Cardiac muscle cell (in vitro differentiated cells and primary cell): ENCODE results near the gene TOMM6. TPM values are rescaled to one million over a fixed set of nuclear protein-coding genes. Genes with fewer than 3 reads are reported as not detected.

Source experiments
- DNase-seq, 2 donors: peaks; one replicate each; pipeline versions ENCODE4 v3.0.0 to v3.0.0-alpha.2; 2010 to 2017; ENCODE audit warnings: low read depth in 1 of 2, low spot score in 1 of 2
- H3K27ac ChIP-seq: fragments of 200-600 bp; sonication (generic); 2 replicates; pipeline ENCODE4 v1.5.1; 2016
- H3K27me3 ChIP-seq: fragments of 200-600 bp; sonication (generic); 2 replicates; pipeline ENCODE4 v1.6.0; 2016; ENCODE audit warnings: control low read depth
- H3K36me3 ChIP-seq: fragments of 200-600 bp; sonication (generic); 2 replicates; pipeline ENCODE4 v1.5.1; 2016; ENCODE audit warnings: control low read depth
- H3K4me1 ChIP-seq: fragments of 200-600 bp; sonication (generic); 2 replicates; pipeline ENCODE4 v1.8.1; 2017; ENCODE audit warnings: low read depth, mild to moderate bottlenecking, mixed run types
- H3K4me3 ChIP-seq: fragments of 200-600 bp; sonication (generic); 2 replicates; pipeline ENCODE4 v1.5.1; 2016; ENCODE audit warnings: mild to moderate bottlenecking
- H3K9me3 ChIP-seq: fragments of 200-600 bp; sonication (generic); 2 replicates; pipeline ENCODE4 v1.5.1; 2017; ENCODE audit warnings: low read depth, mild to moderate bottlenecking, control low read depth
- polyA plus RNA-seq: library from polyadenylated mRNA; unstranded; fragments of >200 nt; fragmentation: Nextera tagmentation; extraction: Ambion mirVana; gene quantifications from 2 replicates; pipeline ENCODE4 v1.2.1, GENCODE V29; 2016
- total RNA-seq: library from RNA; depleted of rRNA; stranded (reverse); fragments of >200 nt; gene quantifications from 2 replicates; pipeline ENCODE4 v1.2.3, GENCODE V29; 2016
- TF ChIP-seq, protein P1 (sequence below): IDR thresholded peaks from 2 replicates; pipeline ENCODE4 v1.5.1; 2012; ENCODE audit warnings: low read depth, mild to moderate bottlenecking, low read length

The TOMM6 gene
- total and polyA plus RNA-seq, 2 experiments from 2014 or later, result 113 to 232 TPM

DNA sequence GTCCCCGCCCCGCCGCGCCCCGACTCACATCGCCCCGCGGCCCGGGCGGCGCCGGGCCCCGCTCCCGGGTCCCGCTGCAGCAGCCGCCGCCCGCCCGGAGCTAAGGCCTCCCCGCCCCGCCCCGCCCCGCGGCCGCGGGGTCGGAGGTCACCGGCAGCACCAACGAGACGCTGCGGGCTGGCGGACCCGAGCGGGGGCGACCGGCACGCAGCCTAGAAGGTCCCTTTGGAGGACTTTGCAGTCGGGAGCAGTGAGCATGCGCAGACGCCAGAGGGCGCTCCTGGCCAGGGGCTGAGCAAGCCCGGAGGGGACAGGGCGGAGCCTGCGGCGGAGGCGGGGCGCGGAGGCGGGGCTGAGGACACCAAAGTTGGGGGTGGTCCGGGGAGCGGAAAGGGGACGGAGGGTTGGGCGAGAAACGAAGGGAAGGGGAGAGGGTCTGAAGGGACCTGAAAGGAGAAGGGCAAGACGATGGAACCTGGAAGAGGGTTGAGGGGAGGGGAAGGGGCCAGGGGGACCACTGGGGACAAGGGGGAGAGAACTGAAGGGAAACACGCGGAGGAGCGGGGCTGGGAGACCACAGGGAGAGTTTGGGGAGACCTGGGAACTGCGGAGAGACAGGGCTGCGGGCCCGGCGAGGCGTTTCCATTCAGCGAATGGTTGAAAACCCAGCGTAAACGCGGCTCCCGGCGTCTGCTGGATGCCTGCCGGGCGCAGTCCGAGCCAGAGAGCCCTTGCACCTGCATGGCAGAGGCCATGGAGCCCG is 7.5 kb upstream of the TOMM6 start, which contains the start of gene FRS3:
Gene FRS3, minus strand, starts transcription at position 113 of the 763 bp plus-strand sequence. CDS start 2,913 bp downstream, outside the sequence.
- H3K4me1 ChIP-seq, result peaks cover 15% of the 10 kb centered on the region
- peak within 1 kb of the TSS; percentile 75 for H3K27ac ChIP-seq
- H3K36me3 ChIP-seq, result peaks cover 5% of the 10 kb centered on the region
- no peaks in the 10 kb centered on the region for H3K27me3 ChIP-seq
- peak; percentile 97 for DNase-seq
- no peaks in the 10 kb centered on the region for H3K9me3 ChIP-seq
- TF ChIP-seq, protein P1, sequence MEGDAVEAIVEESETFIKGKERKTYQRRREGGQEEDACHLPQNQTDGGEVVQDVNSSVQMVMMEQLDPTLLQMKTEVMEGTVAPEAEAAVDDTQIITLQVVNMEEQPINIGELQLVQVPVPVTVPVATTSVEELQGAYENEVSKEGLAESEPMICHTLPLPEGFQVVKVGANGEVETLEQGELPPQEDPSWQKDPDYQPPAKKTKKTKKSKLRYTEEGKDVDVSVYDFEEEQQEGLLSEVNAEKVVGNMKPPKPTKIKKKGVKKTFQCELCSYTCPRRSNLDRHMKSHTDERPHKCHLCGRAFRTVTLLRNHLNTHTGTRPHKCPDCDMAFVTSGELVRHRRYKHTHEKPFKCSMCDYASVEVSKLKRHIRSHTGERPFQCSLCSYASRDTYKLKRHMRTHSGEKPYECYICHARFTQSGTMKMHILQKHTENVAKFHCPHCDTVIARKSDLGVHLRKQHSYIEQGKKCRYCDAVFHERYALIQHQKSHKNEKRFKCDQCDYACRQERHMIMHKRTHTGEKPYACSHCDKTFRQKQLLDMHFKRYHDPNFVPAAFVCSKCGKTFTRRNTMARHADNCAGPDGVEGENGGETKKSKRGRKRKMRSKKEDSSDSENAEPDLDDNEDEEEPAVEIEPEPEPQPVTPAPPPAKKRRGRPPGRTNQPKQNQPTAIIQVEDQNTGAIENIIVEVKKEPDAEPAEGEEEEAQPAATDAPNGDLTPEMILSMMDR, result peak; percentile 87
- H3K4me3 ChIP-seq, result peak within 1 kb of the TSS; percentile 68

DNA sequence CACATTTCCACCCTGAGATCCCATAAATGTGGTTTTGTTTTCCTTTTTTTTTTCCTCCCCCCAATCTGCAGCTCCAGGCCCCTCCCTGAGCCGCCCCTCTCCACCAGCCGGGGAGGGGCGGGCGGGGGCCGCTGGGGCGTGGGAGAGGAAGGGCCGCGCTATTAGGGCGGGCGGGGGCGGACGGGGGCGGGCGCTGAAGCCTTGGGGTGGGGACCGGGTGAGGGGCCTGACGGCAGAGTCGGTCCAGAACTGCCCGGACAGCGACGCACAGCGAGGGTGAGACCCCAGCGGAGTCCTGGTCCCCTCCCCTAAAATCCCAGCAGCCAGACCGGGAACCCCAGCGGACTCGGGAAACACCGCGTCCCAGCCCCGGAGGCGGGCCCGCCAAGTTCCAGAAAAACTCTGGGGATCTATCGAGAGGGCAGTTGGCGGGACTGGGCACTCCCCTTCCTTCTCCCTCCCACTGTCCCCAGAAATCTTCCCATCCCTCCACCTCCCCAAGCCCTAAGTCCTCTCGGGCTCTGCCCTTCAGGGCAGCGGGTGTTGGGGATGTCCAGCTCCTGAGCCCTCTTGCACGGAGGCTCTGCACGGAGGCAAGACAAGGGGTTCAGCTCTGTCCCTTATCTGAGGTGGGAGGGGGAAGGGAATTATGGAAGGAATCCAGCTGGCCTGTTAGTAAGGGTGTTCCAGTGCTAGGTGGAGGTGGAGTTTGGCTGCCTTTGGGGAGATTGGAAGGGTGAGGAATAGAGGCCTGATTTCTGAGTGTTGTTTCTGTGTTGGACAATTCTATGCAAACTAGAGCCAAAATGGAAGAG is 6.7 kb upstream of the TOMM6 start, which contains the start of gene PRICKLE4:
Gene PRICKLE4, plus strand, starts transcription at position 232 of the 815 bp plus-strand sequence. CDS start 2,692 bp downstream, outside the sequence.
- TF ChIP-seq, protein P1, result no peak
- peaks cover 22% of the 10 kb centered on the region for H3K4me1 ChIP-seq
- peak; percentile 56 to 69 for DNase-seq
- no peaks in the 10 kb centered on the region for H3K36me3 ChIP-seq
- no peaks in the 10 kb centered on the region for H3K27me3 ChIP-seq
- H3K4me3 ChIP-seq, result peak within 1 kb of the TSS; percentile 68
- H3K27ac ChIP-seq, result peak within 1 kb of the TSS; percentile 75
- H3K9me3 ChIP-seq, result no peaks in the 10 kb centered on the region

DNA sequence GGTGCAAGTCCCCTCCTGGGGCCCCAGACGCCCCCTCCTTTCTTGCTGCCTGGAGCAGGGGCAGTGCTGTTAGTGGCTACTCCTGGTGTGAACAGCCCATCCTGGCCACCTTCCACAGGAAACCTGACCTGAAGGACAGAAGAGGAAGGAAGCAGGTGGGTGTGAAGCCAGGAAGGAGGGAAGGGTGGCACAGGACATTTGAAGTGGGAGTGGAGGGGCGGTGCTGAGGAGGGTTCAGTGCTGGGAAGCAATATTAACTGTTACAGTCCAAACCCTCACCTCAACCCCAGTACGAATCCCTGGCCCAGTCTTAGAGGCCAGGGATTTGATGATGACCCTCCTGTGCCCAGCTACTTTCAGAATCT is 6.1 kb upstream of the TOMM6 start:
- peak overlapping the region; percentile 75 for H3K27ac ChIP-seq
- H3K27me3 ChIP-seq, result no peaks in the 10 kb centered on the region
- DNase-seq, result peak in 1 of 2 donors; percentile 12
- TF ChIP-seq, protein P1, result no peak
- peaks cover 26% of the 10 kb centered on the region for H3K4me1 ChIP-seq
- H3K4me3 ChIP-seq, result peak overlapping the region; percentile 68
- H3K36me3 ChIP-seq, result no peaks in the 10 kb centered on the region
- no peaks in the 10 kb centered on the region for H3K9me3 ChIP-seq

DNA sequence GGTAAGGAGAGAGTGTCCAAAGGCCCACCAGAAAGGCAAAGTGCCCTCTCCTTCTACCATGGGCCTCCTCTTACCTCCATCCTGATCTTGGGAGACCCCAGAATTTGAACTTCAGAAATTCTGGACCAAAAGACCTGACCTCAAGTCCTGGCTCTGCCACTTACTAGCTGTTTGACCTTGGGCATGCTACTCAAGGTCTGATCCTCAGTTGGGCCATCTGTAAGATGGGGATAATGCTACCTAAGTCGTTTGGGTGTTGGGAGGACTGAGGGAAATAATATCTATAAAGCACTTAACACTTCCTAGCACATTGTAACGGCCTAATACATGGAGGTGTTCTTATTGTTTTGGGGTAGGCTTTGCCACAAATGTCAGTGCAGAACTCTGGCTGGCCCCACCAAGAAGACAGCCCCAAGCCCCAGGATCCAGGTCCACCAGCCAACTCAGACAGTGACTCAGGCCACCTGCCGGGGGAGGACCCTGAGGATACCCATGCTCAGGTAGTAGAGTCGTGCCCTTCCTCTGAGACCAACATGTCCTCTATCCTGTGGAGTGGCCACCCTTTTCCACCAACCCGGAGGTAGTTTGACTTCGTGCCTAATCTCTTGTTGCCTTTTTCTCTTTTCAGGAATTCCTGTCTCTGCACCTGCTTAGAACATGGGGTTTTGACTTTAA is 4.3 kb upstream of the TOMM6 start:
- no peak overlapping the region for H3K4me3 ChIP-seq
- H3K27ac ChIP-seq, result no peak overlapping the region
- no peaks in the 10 kb centered on the region for H3K27me3 ChIP-seq
- H3K36me3 ChIP-seq, result no peaks in the 10 kb centered on the region
- H3K4me1 ChIP-seq, result peaks cover 26% of the 10 kb centered on the region
- no peak for DNase-seq
- TF ChIP-seq, protein P1, result no peak
- H3K9me3 ChIP-seq, result no peaks in the 10 kb centered on the region

DNA sequence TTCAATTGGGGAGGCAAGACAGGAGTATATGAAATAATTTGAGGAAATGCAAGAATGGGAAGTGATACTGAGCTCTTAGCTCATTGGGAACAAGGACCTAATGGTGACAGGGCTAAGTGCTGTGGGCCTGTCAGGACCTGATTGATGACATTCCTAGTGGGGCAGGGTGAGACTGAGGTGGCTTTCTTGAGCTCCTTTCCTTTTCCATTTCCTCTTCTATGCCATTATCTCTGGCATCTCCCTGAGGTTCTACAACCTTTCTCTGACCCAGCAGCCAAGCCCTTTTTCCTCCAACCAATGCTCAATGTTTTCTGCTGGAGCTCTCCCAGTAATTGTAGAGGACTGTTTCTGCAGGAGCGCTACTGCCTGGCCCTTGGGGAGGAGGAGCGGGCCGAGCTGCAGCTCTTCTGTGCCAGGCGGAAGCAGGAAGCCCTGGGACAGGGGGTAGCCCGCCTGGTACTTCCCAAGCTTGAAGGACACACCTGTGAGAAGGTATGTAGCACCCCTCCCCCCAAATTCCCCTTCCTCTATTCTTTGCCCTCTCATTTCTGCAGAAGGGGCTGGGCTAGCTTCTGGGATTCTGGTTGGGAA is 2.8 kb upstream of the TOMM6 start:
- Histone ChIP-seq H3K36me3 (no peaks in the 10 kb centered on the region), H3K27me3 (no peaks in the 10 kb centered on the region), H3K4me3 (no peak overlapping the region)

More for the DNA sequence above, 2.8 kb upstream of the TOMM6 start:
- H3K9me3 ChIP-seq, result no peaks in the 10 kb centered on the region
- peak in 1 of 2 donors; percentile 49 for DNase-seq
- no peak overlapping the region for H3K27ac ChIP-seq
- peaks cover 22% of the 10 kb centered on the region for H3K4me1 ChIP-seq
- TF ChIP-seq, protein P1, result no peak
